D721Med (cell line): ENCODE measurements around the gene ESRRG.

Experiments used
- DNase-seq: peaks from one replicate; pipeline ENCODE4 v3.0.0; 2011; ENCODE audit warnings: low spot score; ENCODE audit not compliant: insufficient read length
- FAIRE-seq: peaks from 2 replicates; lab custom pipeline; 2011; peaks lifted over from hg19 to GRCh38; lab: Jason Lieb, UNC
- TF ChIP-seq, protein P1 (sequence below): IDR thresholded peaks from 2 replicates; pipeline ENCODE4 v1.5.1; 2012; ENCODE audit warnings: mild to moderate bottlenecking, control low read depth; ENCODE audit not compliant: insufficient read depth; ENCODE audit errors: missing control alignments

The ESRRG gene

GRCh38 chr1:216499581-216500272 lies 223.5 kb downstream of the ESRRG start:
- FAIRE-seq (peak; percentile 11), DNase-seq (no peak)

DNA sequence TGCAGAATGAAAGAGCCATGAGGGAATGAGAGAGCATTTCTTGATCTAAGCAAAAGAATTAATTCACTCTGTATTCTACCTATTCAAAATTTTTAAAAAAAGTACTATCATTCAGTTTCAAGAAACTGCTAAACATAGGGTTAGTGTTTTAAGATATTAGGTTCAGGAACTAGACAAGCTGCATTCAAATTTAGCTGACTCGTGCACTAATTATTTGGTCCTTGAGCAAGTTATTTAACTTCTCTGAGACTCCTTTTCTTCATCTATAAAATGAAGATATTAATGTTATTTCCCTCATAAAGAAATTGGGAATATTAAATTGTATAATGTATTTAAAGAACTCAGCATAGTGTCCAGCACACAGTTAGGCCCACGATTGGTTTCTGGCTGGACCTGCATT lies 225.0 kb downstream of the ESRRG start:
- no peak for DNase-seq
- TF ChIP-seq, protein P1, sequence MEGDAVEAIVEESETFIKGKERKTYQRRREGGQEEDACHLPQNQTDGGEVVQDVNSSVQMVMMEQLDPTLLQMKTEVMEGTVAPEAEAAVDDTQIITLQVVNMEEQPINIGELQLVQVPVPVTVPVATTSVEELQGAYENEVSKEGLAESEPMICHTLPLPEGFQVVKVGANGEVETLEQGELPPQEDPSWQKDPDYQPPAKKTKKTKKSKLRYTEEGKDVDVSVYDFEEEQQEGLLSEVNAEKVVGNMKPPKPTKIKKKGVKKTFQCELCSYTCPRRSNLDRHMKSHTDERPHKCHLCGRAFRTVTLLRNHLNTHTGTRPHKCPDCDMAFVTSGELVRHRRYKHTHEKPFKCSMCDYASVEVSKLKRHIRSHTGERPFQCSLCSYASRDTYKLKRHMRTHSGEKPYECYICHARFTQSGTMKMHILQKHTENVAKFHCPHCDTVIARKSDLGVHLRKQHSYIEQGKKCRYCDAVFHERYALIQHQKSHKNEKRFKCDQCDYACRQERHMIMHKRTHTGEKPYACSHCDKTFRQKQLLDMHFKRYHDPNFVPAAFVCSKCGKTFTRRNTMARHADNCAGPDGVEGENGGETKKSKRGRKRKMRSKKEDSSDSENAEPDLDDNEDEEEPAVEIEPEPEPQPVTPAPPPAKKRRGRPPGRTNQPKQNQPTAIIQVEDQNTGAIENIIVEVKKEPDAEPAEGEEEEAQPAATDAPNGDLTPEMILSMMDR: no peak
- FAIRE-seq: no peak

More at GRCh38 chr1:216499581-216500272, 223.5 kb downstream of the ESRRG start:
- TF ChIP-seq, protein P1: no peak

DNA sequence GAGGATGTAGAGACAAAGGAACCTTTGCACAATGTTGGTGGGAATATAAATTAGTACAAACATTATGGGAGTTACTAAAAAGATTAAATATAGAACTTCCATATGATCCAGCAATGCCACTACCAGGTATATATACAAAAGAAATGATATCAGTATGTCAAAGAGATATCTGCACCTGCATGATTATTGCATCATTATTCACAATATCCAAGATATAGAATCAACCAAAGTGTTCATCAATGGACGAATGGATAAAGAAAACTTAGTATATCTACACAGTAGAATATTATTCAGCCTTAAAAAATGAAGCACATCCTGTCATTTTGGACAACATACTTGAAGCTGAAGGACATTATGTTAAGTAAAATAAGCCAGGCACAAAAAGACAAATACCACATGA lies 238.2 kb downstream of the ESRRG start:
- DNase-seq (no peak), FAIRE-seq (no peak)
- TF ChIP-seq, protein P1: no peak

DNA sequence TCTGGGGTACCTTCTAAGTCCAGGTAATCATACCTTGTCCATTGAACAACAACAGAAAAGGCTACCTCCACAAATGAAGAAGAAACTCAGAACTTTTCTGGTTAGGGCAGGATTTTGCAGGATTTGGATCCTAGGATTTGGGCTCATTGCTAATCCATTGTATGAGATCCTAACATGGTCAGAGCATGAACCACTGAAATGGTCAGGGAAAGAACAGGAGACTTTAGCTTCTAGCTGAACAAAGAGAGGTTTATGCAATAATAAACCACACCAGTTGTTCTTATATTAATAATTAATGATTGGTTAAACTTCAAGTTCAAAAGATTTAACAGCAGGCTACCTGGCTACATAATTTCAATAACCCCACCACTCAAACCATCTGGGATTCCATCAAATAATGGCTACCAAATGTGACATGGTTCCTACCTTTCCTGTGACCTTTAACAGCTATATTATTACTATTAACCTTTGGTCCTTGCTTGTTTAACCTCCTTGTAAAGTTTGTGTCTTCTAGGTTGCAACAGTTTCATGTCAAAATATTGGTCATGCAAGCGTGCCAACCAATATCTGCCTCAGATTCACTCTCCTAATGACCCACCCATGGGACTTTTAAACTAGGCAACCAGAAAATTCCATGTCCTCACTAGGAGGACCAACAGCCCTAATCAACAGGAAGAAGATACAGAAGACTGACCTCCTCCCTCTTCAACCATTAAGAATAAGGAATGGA lies 239.4 kb downstream of the ESRRG start:
- no peak for FAIRE-seq

DNA sequence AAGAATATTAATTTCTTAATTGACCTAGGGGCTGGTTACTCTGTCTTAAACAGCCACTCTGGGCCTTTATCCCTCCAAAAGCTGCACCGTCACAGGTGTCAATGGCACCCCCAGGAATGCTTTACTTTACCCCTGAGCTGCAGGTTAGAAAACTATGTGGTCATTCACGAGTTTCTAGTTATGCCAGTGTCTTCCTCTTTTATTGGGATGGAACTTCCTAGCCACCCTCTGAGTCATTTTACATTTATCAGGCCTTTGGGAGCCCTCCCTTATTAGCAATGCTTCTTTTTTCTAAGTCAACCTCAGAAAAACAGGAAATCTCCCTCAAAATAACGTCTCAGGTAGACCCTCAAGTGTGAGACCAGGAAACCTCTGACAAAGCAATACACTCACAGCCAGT lies 240.6 kb downstream of the ESRRG start:
- FAIRE-seq: no peak
- TF ChIP-seq, protein P1: no peak
- no peak for DNase-seq

More for the DNA sequence above, 239.4 kb downstream of the ESRRG start:
- TF ChIP-seq, protein P1: no peak
- no peak for DNase-seq

DNA sequence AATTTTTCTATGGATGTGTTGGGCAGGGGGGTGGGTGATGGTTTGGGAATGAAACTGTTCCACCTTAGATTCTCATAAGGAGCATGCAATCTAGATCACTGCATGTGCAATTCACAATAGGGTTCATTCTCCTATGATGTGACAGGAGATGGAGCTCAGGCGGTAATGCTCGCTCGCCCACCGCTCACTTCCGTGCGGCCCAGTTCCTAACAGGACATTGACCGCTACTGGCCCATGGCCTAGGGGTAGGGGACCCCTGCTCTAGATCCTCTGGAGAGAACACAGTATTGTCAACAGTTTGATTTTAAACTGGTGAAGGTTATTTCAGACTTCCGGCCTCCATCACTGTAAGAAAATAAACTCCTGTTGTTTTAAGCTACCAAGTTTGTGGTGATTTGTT lies 245.0 kb downstream of the ESRRG start:
- FAIRE-seq (no peak), DNase-seq (no peak)
- TF ChIP-seq, protein P1: no peak

GRCh38 chr1:216476341-216476740 lies 246.9 kb downstream of the ESRRG start:
- TF ChIP-seq, protein P1: no peak
- no peak for FAIRE-seq
- DNase-seq: no peak
